Stimulated activated naive CD4-positive, alpha-beta T cell (primary cell): Measurements from ENCODE around the gene PLAC9.

ENCODE experiments used
- DNase-seq, 6 experiments: peaks; one replicate each; lab custom pipeline; 2025; lab: John Stamatoyannopoulos, UW

PLAC9 gene

DNA sequence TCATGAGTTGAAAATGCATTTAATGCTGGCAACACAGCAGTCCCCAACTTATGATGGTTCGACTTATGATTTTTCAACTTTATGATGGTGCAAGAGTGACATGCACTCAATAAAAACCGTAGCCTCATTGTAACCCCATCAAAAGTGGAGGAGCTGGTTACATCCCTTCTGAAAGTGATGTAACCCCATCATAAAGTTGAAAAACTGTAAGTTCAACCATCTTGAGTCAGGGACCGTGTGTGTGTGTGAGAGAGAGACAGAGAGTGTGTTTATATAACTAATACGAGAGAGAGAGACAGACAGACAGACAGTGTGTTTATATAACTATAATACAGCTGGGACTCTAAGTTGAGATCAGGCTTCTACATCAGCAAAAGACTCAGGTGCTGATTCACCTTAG lies 51.8 kb downstream of the PLAC9 start:
- no peak for DNase-seq

DNA sequence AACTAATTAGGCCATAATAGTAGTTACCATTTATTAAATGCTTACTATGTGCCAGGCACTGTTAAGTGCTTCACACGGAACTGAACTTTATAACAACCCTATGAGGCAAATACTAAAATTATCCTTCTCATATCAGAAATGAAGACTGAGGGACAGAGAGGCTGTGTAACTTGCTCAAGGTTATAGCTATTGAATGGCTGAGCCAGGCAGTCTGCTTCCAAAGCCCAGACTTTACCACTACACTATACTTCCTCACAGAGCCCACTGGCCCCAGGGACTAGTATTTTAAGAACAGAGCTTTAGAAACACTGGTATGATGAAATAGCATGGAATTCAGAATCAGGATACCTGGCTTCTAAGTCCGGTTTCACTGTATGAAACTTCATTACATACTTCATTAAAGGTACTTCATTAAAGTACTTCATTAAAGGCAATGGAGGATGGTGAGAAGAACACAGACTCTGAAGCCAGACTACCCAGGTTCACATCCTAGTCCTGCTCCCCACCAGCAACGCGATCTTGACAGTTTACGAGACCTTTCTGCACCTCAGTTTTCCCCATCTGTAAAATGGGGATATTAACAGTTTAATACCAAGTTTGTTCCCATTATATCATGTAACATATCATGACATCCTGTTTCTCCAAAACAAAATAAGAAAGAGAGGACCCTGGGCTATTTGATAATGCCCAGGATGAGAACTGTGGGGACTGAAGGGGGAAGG lies 53.2 kb downstream of the PLAC9 start:
- no peak for DNase-seq

DNA sequence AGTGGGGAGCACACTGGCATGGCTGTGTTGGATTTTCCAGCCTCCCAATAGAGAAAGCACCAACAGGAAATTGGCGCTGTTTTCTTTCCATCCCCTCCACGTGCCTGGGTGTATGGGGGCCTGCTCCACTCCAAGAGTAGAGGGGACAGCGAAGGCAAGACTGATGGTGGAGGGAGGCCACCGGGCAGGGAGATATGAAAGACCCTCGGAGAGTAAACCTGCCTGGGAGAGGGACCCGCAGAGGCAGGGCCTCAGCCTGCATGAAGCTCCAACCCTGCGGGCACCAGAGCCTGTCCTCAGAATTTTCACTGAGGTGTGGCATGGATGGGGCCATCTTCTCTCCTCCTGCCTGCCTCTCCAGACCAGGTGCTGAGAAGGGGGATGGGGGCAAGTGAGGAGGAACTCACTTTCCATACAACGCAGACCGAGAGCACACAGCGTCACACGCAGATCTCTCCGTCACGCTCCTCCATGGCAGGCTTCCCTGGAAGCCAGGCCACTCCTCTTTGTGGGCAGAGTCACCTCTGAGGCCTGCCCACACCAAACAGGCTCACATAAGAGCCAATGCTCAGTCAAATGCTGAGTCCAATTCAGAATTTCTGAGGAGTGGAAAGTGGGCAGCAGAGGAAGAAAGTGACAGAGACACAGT lies 54.0 kb downstream of the PLAC9 start:
- peak in 3 of 6 experiments; percentile 15 to 17 (median 16) for DNase-seq

DNA sequence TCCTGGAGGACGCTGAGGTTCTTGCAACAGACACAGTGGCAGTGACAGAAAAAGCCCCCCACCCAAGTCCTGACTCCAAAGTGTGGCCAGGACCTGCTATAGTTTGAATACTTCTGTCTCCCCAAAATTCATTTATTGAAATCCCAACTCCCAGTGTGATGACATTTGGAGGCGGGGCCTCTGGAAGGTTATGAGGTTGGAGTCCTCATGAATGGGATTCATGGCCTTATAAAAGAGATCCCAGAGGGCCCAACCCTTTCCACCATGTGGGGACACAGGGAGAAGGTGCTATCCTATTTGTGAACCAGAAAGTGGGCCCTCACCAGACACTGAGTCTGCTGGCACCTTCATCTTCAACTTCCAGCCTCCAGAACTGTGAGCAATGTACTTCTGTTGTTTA lies 54.5 kb downstream of the PLAC9 start:
- DNase-seq, result no peak

DNA sequence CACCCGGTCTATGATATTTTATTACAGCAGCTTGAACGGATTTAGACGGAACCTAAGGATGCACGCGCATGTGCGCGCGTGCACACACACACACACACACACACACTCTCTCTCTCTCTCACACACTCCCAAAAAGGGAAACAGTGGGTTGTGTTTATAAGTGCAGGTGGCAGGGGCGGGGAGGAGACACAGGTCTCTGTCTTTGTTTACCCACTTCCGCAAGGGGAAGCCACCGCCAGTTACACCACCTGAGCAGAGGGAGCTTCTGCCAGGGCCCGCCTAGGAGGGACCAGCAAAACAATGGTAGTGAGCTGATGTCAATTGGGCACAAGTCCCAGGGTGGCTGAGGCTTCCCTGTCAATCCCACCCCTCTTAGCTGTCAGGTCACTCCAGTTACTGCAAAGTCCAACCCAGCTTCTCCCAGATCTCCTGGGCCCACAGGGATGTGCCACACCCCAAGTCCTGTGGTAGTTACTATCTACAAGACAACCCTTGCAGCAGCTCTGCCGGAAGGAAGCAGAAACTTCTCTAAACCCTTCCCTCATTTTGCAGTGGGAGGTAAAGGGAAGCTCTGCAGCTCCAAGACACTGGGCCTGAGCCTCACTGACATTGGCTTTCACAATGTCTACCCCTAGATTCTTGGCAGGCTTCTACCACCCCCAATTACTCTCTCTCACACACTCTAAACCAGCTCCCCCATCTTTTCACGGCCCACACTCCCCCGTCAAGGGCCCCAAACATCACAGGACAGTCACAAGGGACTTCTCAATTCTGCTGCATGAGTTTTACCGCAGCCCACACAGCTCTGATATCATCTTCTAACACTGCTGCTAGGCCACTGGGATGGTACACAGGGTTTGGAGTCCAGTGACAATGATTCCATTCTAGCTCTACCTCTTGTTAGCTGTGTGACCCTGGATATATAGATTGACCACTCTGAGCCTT lies 55.2 kb downstream of the PLAC9 start:
- peak; percentile 78 to 94 (median 88) for DNase-seq

DNA sequence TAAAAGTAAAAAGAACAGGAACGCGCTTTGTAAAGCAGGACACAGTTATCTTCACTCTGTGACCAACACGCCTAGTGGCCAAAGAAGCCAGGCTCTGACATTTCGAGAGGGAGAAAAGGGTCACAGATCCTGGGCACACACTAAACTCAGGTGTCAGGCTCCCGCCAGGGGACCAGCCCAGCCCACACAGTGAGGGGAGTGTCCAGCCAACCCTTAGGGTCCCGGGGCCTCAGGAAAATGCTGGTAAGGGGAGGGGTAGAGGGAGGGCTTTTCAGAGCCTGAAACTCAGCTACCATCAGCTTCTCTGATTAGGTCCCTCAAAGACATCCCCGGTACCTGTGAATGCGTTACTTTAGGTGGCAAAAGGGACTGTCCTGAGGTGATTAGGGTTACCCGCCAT lies 56.2 kb downstream of the PLAC9 start:
- DNase-seq, result no peak

DNA sequence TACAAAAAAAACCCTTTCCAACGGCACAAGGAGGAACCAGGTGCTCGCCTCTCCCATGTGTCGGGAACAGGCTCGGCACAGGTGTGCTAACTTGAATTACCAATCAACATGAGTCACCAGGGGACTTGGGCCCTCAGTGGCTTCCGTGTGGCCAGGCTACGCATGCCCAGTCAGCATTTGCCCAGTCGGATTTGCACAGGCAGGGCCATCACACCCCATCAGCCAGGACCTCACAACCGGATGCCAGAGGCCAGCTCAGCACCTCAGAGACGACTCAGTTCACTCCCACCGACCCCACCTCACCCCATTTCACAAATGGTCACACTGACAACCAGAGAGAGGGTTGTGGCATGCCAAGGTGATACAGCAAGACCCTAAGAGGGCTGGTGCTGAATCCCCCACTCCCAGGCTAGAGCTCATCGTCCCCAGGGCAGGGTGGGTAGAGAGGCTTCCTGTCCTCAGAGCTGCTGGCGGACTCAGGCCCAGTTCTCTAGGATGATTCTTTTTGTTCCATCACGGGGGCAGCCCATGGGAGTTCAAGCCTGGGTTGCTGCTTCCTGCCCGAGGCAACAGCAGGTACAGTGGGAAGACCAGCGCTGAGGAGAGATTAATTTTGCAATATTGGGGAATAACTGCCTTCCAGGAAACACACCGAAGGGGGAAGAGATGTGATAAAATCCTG lies 59.2 kb downstream of the PLAC9 start:
- no peak for DNase-seq

DNA sequence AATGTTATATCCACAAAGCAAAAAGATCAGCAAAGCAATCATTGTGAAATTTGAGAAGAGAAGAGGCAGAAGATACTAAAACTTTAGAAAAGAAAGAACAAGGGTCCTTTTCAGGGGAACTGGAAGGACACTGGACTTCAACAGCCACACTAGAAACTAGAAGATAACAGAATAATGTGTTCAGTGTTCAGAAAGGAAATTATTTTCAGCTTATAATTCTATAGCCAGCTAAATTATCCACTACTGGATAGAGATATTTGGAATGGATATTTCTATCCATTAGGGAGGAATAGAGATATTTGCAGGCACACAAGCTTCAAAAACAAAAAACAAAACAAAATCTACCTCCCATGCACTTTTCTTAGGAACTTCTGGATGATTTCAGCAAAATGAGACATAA lies 60.0 kb downstream of the PLAC9 start:
- no peak for DNase-seq

DNA sequence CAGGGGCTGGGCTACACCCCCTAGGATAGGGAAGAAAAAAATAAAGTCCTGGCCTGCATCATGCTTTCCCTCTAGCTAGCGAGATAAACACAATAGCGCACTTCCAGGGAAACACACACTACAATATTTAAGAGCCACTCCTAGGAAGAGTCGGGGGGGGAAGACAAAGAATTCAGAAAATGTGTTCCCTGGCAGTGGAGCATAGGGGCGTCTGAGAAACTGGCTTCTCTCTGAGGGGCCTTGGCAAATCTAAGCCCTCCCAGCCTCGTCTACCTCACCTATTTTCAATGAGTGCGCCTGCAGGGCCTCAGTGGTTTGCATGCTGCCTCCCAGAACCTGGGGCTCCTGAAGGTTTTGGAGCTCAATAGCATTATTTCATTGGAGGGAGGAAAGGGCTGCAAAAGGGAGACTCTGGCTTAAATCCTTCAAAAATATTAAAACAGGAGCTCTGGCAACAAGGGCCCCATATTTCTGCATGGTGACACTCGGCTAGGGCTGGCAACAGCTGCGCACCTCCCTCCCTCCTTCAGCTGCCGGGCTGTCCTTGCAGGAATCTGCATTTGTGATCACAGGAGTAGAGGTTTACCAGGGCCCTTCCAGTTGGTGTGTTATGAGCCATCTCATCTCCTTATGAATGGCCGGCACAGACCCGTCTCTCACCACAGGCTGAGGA lies 62.0 kb downstream of the PLAC9 start:
- no peak for DNase-seq
